Measurements from ENCODE around the gene TGFB2.

Gene TGFB2

DNA sequence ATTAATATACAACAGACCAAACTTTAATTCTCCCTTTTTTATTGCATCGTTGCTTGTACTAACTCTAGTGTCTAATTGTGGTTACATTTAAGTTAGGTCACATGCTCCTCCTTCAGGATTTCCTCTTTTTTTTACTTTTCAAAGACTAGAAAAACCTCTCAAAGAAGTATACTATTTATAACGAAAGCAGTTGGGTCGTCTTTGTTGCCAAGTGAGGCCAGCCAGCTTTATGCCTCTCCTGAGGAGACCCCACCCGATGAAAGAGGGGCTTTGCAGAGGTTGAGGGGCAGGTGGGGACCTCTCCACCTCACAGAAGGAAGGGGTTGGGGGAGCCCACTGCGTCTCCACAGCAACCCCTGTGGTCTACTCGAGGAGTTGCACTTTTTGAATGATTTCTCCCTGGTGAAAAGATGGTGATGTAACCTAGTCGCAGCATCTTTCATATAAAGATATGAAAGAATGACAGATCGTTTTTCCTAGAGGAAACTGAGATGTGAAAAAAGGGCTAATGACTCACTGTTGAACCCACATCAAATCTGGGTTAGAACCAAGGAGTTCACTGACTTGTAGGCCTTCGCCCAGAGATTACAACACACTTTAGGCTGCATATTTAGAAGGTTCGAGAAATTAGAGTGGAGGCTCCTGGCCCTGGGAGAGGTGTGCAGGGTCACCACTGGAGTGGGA, 6.4 kb downstream of the TGFB2 start:
- TF ChIP-seq, protein P1, sequence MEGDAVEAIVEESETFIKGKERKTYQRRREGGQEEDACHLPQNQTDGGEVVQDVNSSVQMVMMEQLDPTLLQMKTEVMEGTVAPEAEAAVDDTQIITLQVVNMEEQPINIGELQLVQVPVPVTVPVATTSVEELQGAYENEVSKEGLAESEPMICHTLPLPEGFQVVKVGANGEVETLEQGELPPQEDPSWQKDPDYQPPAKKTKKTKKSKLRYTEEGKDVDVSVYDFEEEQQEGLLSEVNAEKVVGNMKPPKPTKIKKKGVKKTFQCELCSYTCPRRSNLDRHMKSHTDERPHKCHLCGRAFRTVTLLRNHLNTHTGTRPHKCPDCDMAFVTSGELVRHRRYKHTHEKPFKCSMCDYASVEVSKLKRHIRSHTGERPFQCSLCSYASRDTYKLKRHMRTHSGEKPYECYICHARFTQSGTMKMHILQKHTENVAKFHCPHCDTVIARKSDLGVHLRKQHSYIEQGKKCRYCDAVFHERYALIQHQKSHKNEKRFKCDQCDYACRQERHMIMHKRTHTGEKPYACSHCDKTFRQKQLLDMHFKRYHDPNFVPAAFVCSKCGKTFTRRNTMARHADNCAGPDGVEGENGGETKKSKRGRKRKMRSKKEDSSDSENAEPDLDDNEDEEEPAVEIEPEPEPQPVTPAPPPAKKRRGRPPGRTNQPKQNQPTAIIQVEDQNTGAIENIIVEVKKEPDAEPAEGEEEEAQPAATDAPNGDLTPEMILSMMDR (conservative IDR thresholded peaks at IDR 0.05) = no peak
- TF ChIP-seq ZFX (IDR thresholded peaks at IDR 0.05) = no peak
- no peak overlapping the region for H3K27ac ChIP-seq

DNA sequence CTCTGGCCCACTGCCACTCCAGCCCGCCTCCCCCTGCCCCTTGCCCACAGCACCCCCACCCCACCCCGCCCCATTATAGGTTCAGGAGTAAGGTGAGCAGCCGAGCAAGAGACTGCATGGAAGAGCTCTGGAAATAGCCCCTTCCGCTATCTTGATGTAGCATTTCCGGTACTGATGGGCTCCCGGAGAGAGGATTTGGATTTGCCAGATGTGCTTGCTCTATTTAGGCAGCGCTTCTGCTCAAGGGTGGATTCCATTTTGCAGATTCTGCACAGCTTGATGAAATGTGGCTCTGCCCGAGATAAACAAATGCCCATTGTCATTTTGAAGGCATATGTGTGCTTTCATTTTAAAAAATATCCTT, 6.9 kb downstream of the TGFB2 start:
- no peak overlapping the region for H3K27ac ChIP-seq
- no peak for TF ChIP-seq ZFX (IDR thresholded peaks at IDR 0.05)
- TF ChIP-seq, protein P1 (conservative IDR thresholded peaks at IDR 0.05) = no peak

DNA sequence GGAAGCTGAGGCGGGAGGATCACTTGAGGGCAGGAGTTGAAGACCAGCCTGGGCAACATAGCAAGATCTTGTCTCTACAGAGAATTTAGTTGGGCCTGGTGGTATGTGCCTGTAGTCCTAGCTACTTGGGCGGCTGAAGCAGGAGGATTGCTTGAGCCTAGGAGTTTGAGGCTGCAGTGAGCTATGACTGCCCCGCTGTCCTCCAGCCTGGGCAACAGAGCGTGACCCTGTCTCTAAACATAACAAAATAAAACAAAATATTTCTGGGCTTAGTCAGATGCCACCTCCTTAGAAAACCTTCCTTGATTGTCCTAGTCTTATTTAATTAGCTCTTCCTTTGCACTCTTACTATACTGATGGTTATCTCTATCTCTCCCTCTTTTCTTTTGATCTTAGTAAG, 8.5 kb downstream of the TGFB2 start:
- no peak overlapping the region; the same call in 1 of the 2 replicates for H3K27ac ChIP-seq
- TF ChIP-seq, protein P1 (conservative IDR thresholded peaks at IDR 0.05) = no peak
- no peak for TF ChIP-seq ZFX (IDR thresholded peaks at IDR 0.05)

DNA sequence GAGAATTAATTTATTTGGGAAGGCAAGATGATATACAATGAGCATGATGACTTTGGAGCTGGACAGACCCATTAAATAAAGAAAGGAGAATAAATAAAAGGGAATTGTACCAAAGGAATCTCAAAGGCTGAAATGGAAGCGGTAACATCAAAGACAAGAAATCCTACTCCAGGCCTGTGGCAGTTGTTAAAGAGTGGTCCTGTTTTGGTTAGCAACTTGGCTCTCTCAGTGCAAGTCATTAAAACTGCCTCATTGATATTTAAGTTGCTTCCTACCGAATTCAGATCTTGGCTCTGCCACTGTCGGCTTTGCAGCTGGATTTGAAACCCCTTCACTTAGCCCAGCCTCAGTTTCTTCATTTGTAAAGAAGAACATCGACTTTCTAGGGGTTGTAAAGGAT, 10.1 kb downstream of the TGFB2 start:
- no peak for TF ChIP-seq ZFX (IDR thresholded peaks at IDR 0.05)
- TF ChIP-seq, protein P1 (conservative IDR thresholded peaks at IDR 0.05) = no peak
- H3K27ac ChIP-seq = no peak overlapping the region

DNA sequence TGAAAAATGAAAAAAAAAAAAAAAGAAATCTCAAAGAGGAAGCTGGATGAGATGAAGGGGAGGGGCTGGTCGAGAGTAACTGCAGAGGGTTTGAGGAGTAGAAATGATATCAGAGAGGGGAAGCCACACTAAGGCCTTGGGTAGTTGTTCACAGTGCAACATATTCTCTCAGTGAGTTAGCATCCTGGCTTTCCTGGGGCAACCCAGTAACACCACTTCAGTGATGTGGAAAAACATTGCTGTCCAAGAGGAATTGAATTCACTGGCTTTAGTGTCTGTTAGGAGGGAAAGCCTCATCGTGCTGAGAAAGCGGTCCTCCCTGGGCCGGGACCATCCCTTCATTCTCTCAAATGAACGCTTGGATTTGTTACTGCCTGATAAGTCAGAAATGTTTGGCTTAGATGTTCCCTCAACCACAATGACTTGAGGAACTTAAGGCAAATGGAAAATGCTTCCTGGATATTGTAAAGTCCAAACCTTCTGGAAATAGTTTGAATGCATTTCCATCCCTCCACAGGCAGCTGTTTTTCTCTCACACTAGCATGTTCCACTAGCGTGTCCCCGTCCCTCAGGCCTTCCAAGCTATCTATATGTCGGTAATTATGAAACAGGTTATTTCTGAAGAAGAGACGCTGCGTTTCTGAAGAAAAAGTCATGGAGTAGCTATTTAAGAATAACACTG, 12.2 kb downstream of the TGFB2 start:
- no peak for TF ChIP-seq ZFX (IDR thresholded peaks at IDR 0.05)
- TF ChIP-seq, protein P1 (conservative IDR thresholded peaks at IDR 0.05) = no peak

DNA sequence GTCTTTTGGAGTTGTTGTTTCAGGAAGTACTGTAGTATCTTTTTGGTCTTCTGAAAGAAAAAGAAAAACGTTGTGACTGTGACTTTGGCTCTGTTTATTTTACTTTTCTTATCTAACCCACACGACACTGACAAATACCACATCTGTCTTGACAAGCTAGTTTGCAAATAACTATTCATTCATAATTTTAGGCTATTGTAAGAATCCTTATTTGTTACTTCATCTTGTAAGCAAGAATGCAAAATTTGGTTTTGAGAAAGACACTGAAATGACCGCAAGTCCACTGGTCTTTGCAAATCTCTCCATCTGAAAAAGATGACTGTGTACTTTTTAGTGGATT, 12.7 kb downstream of the TGFB2 start:
- TF ChIP-seq, protein P1 (conservative IDR thresholded peaks at IDR 0.05) = no peak
- TF ChIP-seq ZFX (IDR thresholded peaks at IDR 0.05) = no peak
- no peak overlapping the region for H3K27ac ChIP-seq

More for the DNA sequence above, 12.2 kb downstream of the TGFB2 start:
- H3K27ac ChIP-seq = no peak overlapping the region

DNA sequence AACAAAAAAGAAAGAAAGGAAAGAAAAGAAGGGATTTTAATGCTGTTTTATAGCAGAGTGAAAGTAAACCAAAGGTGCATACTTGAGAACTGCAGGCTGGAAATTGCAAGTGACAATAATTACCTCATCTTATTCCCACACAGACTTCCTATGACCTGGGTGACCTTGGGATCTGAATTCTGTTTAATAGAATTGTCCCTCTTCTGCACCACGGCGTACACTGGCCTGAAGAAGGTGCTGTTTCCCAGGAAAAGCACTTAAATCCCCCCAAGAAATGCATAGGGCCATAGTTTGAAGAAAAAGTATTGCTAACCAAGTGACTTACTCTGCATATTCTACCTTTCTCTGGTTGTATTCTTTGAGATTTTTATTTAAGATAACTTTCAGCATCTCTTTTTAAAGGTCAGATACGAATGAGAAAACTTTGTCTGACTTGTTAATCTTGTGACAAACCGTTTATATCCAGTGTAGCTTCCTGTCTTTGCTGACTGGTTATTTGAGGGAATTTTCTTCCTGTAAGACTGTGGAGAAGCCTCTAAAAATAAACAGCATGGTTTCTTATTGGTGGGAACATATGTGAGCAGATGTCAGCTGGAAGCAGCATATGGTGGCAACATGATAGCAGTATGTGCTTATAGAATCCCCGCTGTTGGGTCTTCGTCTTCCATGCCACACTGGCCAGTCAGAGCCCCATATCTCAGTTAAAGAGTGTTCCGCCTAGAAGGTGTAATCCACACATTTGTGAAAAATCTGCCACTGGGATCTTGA, 16.3 kb downstream of the TGFB2 start:
- H3K27ac ChIP-seq = no peak overlapping the region
- TF ChIP-seq, protein P1 (conservative IDR thresholded peaks at IDR 0.05) = peak; percentile 44
- TF ChIP-seq ZFX (IDR thresholded peaks at IDR 0.05) = no peak
